GM12801 (cell line): ENCODE data around the gene PAMR1.

ENCODE experiments used
- CTCF ChIP-seq: IDR thresholded peaks from one replicate; pipeline ENCODE4 v1.5.1; 2011; ENCODE audit warnings: control low read depth; ENCODE audit not compliant: insufficient read length; ENCODE audit errors: extremely low read depth

Gene PAMR1

GRCh38 chr11:35540526-35540925 lies 15.1 kb upstream of the PAMR1 start:
- no peak for TF ChIP-seq CTCF

GRCh38 chr11:35539781-35540281 lies 14.4 kb upstream of the PAMR1 start:
- no peak for TF ChIP-seq CTCF

GRCh38 chr11:35539256-35539655 lies 13.8 kb upstream of the PAMR1 start:
- no peak for TF ChIP-seq CTCF

DNA sequence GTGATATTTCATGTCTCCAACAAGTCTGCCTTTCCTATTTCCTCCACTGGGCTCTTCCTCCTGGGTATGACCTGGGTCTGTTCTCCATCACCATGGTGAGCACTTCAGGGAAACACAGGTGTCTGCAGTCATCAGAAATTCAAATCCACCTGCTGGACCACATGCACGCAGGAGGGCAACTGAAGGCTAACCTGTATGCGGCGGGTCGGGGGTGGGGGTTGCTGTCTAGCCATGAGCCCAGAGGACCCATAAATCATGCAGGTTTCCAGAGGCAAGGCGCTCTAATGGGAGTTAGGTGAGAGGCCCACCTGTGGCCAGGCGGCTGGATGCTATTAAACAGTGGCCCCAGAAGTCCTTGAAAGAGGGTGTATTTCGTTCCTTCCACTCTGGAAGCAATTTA lies 11.1 kb upstream of the PAMR1 start:
- no peak for TF ChIP-seq CTCF

DNA sequence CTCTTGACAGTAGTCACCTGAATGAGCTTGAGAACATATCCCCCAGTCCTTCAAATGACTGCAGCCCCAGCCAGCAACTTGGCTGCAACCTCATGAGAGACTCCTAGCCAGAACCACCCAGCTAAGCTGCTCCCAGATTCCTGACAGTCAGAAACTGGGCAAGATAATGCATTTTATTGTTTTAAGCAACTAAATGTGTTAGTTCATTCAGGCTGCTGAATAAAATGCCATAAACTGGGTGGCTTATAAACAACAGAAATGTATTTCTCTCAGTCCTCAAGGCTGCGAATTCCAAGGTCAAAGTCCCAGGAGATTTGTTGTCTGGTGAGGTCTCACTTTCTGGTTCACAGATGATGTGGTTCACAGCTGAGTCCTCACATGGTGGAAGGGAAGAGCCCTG lies 5.8 kb upstream of the PAMR1 start:
- no peak for TF ChIP-seq CTCF

DNA sequence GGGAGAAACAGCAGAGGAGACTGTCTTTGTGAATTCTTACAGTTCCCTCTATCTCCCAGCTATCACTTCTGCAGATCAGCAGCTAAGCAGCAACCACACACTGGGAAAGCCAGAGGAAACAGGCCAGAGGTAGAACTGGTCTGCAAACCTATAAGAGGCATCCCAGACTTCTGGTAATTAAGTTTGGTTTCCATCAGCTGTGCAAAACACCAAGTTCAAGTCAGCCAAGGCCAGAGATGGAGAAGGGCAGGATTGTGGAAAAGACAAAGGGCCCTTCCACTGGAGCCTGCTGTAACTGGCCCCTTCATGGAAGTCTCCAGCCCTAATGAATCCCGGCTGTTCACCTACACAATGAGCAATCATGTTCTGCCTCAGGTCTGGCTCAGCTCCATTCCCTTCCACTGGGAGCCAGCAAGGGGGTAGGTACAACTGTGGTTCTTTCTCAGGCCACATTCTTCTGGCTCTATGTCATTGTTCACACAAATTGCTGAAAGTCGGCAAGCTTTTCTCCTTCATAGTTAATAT lies 4.6 kb upstream of the PAMR1 start:
- TF ChIP-seq CTCF, result no peak

- TF ChIP-seq CTCF, result no peak
Measured at GRCh38 chr11:35526370-35526792, 965 bp upstream of the PAMR1 start.
